GM23248 (cell line): ENCODE results near the gene ITPA.

Source experiments
- EZH2 ChIP-seq: fragments of 200-600 bp; sonication (generic); IDR thresholded peaks from 2 replicates; pipeline ENCODE4 v1.6.1; 2018; ENCODE audit warnings: antibody characterized with exemption, mild to moderate bottlenecking; ENCODE audit not compliant: insufficient read depth, poor library complexity, severe bottlenecking
- EZH2phosphoT487 ChIP-seq: fragments of 200-600 bp; sonication (generic); IDR thresholded peaks from 2 replicates; pipeline ENCODE4 v1.6.1; 2018; ENCODE audit warnings: antibody characterized with exemption, moderate library complexity, mild to moderate bottlenecking, low read depth; ENCODE audit not compliant: insufficient read depth

- no peak for TF ChIP-seq EZH2phosphoT487
- no peak for TF ChIP-seq EZH2
Measured at GRCh38 chr20:3177746-3178485, 31.4 kb upstream of the ITPA start.
